Measurements from ENCODE around the gene SLC4A5.

GRCh38 chr2:74378007-74378406 lies 34.8 kb upstream of the SLC4A5 start:
- TF ChIP-seq CTCF (IDR thresholded peaks at IDR 0.05) (no peak), POLR2A (IDR thresholded peaks at IDR 0.05) (no peak), EP300 (IDR thresholded peaks at IDR 0.05) (no peak)
